Cardiac septum (tissue), 1 donor: ENCODE measurements around the gene PFDN1. TPM values are rescaled to one million over a fixed set of nuclear protein-coding genes. Genes with fewer than 3 reads are reported as not detected.

Experiments used
- DNase-seq: peaks from one replicate; pipeline ENCODE4 v3.0.0-alpha.2; 2020; ENCODE audit warnings: low spot score
- intact Hi-C: fragments of 100-400 bp; cut with DNase I; formaldehyde crosslinking; loops from one replicate; pipeline ENCODE4 v1.14.0; 2022
- total RNA-seq: library from RNA; stranded (reverse); fragmentation: NEBNext Ultra II Directional; extraction: Animal tissue kit (Norgen Biotek cat#: 25700); gene quantifications from one replicate; pipeline ENCODE4 v1.2.1, GENCODE V29; 2021
- donor health status: DM: no; HTN: no; CAD: no.

Gene PFDN1
- total RNA-seq, 1 donor from 2014 or later, result 71.7 TPM

- intact Hi-C loops, result no loop called here
- DNase-seq, result no peak
Measured at GRCh38 chr5:140305471-140305870, 2.6 kb upstream of the PFDN1 start.

DNA sequence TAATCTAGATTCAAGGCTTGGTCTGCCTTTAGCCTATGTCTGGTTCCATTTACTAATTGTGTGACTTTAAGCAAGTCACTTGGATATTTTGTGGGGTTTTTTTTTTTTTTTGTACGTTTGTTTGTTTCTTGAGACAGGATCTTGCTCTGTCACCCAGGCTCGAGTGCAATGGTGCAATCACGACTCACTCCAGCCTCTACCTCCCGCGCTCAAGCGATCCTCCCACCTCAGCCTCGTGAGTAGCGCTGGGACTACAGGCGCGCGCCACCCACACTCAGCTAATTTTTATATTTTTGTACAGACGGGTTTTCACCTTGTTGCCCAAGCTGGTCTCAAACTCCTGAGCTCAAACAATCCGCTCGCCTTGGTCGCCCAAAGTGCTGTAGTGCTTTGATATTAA, 1.1 kb upstream of the PFDN1 start:
- DNase-seq, result no peak
- intact Hi-C loops, result no loop called here

DNA sequence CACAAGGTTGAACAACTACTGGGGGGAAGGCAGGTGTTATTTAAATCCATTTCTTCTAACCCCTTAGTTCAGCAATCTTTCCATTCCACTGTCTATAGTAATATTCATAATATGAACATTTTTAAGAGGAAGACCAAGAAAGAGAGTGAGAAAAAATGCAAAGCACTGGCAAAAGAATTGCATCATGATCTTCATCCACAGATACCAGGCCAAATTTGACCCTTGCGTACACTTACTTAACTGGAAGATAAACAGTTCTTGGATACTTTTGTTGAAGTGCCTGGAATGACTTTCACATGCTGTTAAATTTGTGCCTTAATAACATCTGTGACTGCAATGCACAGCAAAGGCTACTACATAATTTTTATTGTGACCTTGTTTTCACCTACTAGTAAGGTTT, 1.8 kb downstream of the PFDN1 start:
- intact Hi-C loops, result no loop called here
- no peak for DNase-seq

DNA sequence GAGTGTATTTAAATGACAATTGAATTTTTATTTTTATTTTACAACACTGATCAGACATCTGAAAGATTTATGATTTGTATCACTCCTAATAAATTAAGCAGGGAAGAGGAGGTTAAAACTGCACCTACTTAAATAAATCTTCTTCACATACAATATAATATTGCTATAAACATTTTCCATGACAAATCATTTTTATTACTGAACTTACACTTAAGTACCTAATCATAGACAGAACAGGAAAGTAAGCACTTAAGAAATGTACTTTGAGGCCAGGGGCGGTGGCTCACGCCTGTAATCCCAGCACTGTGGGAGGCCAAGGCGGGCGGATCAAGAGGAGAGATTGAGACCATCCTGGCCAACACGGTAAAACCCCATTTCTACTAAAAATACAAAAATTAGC, 3.8 kb downstream of the PFDN1 start:
- intact Hi-C loops, result no loop called here
- DNase-seq, result no peak

GRCh38 chr5:140298183-140298601, 4.7 kb downstream of the PFDN1 start:
- no peak for DNase-seq
- intact Hi-C loops, result no loop called here

- DNase-seq, result no peak
- intact Hi-C loops, result loop anchor here (2.0 kb wide), 1 partner anchor 50 kb away; the partner anchor contains the start of gene HBEGF
Measured at GRCh38 chr5:140297283-140297682, 5.6 kb downstream of the PFDN1 start.

GRCh38 chr5:140296289-140296688, 6.6 kb downstream of the PFDN1 start:
- intact Hi-C loops, result loop anchor here (2.0 kb wide), 1 partner anchor 51 kb away; the partner anchor contains the start of gene HBEGF
- no peak for DNase-seq

GRCh38 chr5:140295414-140295813, 7.5 kb downstream of the PFDN1 start:
- intact Hi-C loops, result no loop called here
- no peak for DNase-seq

- intact Hi-C loops, result no loop called here
- DNase-seq, result no peak
Measured at GRCh38 chr5:140294753-140295152, 8.1 kb downstream of the PFDN1 start.

DNA sequence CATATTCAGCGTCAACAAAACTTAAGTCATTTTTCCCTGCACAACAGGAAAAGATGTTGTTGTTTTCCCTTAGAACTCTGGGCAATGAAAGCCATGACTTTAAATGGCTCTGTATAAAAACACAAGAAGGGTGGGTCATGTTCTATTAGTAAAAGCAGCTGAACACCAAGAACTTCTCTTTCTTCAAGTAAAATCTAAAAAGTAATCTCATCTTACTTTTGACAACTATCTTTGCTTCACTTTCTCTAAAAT, 9.1 kb downstream of the PFDN1 start:
- no peak for DNase-seq
- intact Hi-C loops, result no loop called here

GRCh38 chr5:140293091-140293848, 9.6 kb downstream of the PFDN1 start:
- intact Hi-C loops, result no loop called here
- no peak for DNase-seq

GRCh38 chr5:140292212-140293036, 10.5 kb downstream of the PFDN1 start:
- no peak for DNase-seq
- intact Hi-C loops, result no loop called here

DNA sequence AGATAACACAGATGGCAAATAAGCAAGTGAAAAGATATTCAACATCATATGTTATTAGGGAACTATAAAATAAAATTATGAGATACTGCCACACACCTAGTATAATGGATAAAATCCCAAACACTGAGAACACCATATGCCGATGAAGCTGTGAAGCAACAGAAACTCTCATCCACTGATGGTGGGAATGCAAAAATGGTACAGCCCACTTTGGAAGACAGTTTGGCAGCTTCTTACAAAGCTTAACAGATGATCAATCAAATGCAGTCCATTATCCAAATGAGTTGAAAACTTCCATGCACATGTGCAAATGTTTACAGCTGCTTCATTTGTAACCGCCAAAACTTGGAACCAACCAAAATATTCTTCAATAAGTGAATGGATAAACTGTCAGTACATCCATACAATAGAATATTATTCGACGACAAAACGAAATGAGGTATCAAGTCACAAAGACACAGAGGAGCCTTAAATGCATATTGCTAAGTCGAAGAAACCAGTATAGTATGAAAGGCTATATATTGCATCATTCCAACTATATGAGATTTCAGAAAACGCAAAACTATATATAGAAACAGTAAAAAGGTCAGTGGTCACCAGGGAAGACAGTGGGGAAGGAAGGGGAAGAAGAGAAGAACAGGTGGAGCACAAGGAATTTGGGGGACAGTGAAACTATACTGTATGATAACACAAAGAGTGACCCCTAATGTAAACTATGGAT, 14.9 kb downstream of the PFDN1 start:
- intact Hi-C loops, result loop anchor here (5.0 kb wide), 1 partner anchor 41 kb away; no protein-coding TSS in a partner anchor
- DNase-seq, result no peak

GRCh38 chr5:140286424-140286823, 16.5 kb downstream of the PFDN1 start:
- intact Hi-C loops, result loop anchor here (5.0 kb wide), 1 partner anchor 39 kb away; no protein-coding TSS in a partner anchor
- DNase-seq, result no peak

DNA sequence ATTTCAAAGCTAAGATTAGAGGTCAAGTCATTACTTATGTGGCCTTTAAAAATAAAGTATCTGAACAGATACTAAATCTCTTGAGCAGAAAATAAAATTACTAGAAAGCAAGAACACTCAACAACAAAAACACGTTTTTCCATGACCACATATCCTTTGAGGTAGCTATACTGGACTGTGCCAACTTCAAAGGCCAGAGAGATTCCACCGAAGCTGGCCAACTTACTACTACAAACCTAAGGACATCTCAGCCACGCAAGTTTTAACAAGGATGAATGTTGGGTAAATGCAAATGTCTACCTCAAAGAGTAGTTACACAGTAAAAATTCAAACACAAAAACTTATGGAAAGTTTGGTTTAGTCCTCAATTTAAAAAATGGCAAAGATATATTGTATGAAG, 18.9 kb downstream of the PFDN1 start:
- no peak for DNase-seq
- intact Hi-C loops, result no loop called here

DNA sequence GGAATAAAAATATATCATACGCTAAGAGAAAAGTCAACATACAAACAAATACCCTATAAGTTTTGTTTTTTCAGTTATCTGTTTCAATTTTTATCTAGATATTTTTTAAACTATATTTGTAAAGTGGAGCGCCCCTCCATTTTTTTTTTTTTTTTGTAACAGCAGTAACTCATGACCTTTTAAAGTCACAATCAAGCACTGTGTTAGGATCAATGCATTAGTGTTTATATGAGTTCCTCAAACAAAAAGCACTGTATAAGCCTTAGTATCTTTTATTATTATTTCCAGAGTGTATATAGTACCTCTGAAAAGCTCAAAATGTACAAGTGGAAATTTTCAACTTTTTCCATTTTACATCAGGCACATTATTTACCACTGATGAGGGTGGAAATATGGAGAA, 20.6 kb downstream of the PFDN1 start:
- intact Hi-C loops, result no loop called here
- DNase-seq, result no peak

- no peak for DNase-seq
- intact Hi-C loops, result no loop called here
Measured at GRCh38 chr5:140275837-140276236, 27.1 kb downstream of the PFDN1 start.

DNA sequence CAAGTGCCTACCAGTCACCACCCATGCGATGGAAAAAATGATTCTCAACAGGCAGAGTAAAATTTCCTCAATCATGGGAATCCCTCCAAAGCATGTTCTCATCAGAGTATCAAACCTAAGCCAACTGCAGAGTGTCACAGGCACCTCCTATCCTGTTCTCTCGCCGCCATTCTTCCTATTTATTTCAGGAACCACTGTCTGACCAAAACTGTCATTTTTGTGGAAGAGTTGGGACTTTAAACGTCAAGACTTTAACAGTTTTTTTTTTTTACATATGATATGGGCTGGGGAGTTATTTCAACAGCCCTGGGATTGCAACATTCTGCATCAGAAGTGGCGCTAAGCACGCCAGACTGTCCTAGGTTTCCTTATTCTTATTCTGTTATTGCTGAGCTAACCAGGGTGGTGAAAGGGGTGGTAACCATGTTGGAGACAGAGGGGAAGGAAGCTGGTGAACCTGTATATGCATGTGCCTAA, 29.5 kb downstream of the PFDN1 start:
- DNase-seq, result no peak
- intact Hi-C loops, result no loop called here

- DNase-seq, result no peak
- intact Hi-C loops, result no loop called here
Measured at GRCh38 chr5:140270008-140270407, 32.9 kb downstream of the PFDN1 start.

DNA sequence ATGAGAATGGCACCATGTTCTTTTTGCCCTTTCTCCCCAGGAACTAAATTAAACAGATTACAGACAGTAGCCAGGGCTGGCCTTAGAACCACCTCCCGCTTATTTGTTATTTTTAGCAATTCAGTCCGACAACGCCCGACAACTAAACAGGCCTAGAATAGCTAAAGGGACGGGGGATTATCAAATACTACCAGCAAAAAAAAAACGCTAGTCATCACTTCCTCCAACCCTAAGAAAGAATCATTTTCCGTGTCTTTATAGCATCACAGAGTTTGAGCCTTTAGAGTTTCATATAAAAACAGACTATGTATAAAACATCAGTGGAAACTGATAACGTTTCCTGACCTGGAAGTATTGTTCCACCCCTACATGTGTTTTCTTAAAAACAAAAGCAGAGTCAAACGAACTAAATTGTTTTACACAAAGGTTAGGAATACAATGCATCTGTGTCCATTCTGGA, 35.3 kb downstream of the PFDN1 start:
- intact Hi-C loops, result no loop called here
- DNase-seq, result no peak
